ENCODE data around the gene ROM1.
"Not testable (repeated sequence)": the region's sequence is repeated elsewhere in the genome, so short reads cannot be mapped to it uniquely, and the experiment has no call there.

The ROM1 gene

GRCh38 chr11:62650283-62650682 lies 37.2 kb downstream of the ROM1 start:
- not testable (repeated sequence) for DNase-seq

- DNase-seq, result peak in 1 of 2 experiments; percentile 32
Measured at GRCh38 chr11:62652161-62653006, 39.3 kb downstream of the ROM1 start.

DNA sequence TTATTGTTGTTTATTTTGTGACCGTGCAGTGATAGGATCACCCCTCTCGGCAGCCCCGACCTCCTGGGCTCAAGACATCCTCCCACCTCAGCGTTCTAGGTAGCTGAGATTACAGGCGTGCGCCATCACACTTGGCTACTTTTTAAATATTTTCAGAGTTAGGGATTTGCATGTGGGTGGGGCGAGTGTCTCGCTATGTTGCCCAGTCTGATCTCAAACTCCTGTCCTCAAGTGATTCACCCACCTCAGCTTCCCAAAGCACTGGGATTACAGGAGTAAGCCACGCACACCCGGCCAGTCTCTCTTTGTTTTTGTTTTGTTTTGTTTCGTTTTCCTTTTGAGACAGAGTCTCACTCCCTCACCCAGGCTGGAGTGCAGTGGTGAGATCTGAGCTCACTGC lies 41.2 kb downstream of the ROM1 start:
- no peak for DNase-seq

- DNase-seq, result no peak
Measured at GRCh38 chr11:62656796-62657429, 43.9 kb downstream of the ROM1 start.

DNA sequence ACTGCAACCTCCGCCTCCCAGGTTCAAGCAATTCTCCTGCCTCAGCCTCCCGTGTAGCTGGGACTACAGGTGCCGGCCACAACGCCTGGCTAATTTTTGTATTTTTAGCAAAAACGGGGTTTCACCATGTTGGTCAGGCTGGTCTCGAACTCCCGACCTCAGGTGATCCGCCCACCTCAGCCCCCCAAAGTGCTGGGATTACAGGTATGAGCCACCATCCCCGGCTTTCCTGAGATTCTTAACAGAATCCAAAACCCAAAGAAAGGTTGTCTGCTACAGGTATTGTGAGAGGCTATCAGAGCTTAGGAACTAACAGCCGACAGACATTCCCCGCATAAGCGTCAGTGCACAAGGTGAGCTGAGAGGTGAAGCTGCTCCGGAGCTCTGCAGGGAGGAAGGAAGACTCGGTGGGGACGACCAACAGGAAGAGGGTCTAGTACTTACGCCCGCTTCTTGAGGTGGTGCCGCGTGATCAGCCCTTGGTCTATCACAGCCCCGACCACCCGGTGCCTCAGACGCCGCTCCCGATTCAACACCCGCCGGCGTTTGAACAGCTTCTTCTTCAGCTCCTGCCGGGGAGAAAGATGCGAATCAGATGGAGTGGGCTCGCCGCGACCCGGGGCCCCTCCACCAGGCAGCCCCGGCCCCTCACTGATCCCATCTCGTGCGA lies 51.5 kb downstream of the ROM1 start:
- DNase-seq, result peak; percentile 59
